ENCODE data around the gene OSBPL1A. TPM values are rescaled to one million over a fixed set of nuclear protein-coding genes. Genes with fewer than 3 reads are reported as not detected.

Gene OSBPL1A
- total and polyA plus RNA-seq, 10 of the 15 experiments (the other 5 are each of a cell fraction or from before 2014, with no cell fraction given): 0.02 to 0.83 (median 0.11) TPM; not detected in 6

DNA sequence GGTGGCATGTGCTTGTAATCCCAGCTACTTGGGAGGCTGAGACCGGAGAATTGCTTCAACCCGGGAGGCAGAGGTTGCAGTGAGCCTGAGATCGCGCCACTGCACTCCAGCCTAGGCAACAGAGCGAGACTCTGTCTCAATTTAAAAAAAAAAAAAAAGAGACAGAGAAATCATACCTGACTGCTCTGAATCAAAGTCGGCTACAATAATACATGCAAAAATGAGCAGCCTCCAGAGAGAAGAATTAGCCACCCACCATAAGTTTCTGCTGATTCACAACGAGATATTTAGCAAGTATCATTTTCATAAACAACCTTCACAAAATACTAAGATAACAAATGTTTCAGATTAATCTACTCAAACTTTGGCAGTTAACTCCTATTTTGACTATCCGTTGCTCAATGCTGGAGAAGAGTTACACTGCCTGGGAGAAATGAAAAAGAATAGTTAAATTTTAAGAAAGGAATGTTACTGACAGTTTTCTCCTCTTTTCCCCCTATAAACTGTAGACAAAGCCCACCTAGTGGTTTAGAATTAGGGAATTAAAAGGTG, 1.5 kb downstream of the OSBPL1A start:
- H4K20me1 ChIP-seq (ENCODE audit: control insufficient read depth, insufficient read depth): no peaks in the 10 kb centered on the region
- H3K36me3 ChIP-seq (ENCODE audit: control insufficient read depth in 2 of 2, insufficient read depth in 2 of 2, low read length in 1 of 2): no peaks in the 10 kb centered on the region
- no peaks in the 10 kb centered on the region for H3K9me3 ChIP-seq (replicated peaks; ENCODE audit: control insufficient read depth, insufficient read depth, low read length)
- whole genome bisulfite sequencing (ENCODE audit: insufficient coverage, insufficient replicate concordance, low lambda C conversion rate, missing lambda C conversion rate): 13% methylated on average over 8 of the region's 8 CpGs
- no peak for ATAC-seq
- H3K9ac ChIP-seq (ENCODE audit: control insufficient read depth, insufficient read depth, low read length): no peak overlapping the region
- ChIA-PET POLR2A (no interaction called here), SMC1A (ENCODE audit: uncharacterized antibody, unreplicated experiment) (interaction anchor here (0.6 kb wide), 1 partner anchor 214 kb away, joined by 3 read pairs; no protein-coding TSS in a partner anchor), RAD21 (ENCODE audit: unreplicated experiment) (no interaction called here), CTCF (interaction anchor here (1.5 kb wide), 1 partner anchor 93 kb away, joined by 3 read pairs; no protein-coding TSS in a partner anchor)
- peaks cover 6 to 13% of the 10 kb centered on the region in 2 experiments; a peak in 3 of 4 replicates for H3K27me3 ChIP-seq (replicated peaks in 1 of 2; ENCODE audit: control insufficient read depth in 2 of 2, insufficient read depth in 2 of 2, low read length in 1 of 2)
- no peak for DNase-seq (ENCODE audit: low read depth, low spot score)
- no peak overlapping the region for H3K4me2 ChIP-seq (ENCODE audit: control insufficient read depth, insufficient read depth)
- H3K4me1 ChIP-seq (ENCODE audit: control insufficient read depth, insufficient read depth, low read length): 0 out of 2 replicates have a peak, but pooled peaks cover 6% of the 10 kb centered on the region
- in situ Hi-C loops (cut with MboI): no loop called here
- no peaks in the 10 kb centered on the region for H3K79me2 ChIP-seq (ENCODE audit: control insufficient read depth, insufficient read depth, low read length)
- no peak overlapping the region for H3K27ac ChIP-seq (ENCODE audit: control insufficient read depth, insufficient read depth)
- no peak for FAIRE-seq
- no TSS peak for BruUV-seq (replicated peaks)
- H2AFZ ChIP-seq (ENCODE audit: control insufficient read depth, low read depth, low read length): no peak overlapping the region
- intact Hi-C loops (cut with micrococcal nuclease; ENCODE audit: unreplicated experiment): no loop called here
- H3K4me3 ChIP-seq: no peak overlapping the region
- TF ChIP-seq SMAD1 (IDR thresholded peaks at IDR 0.05; ENCODE audit: low read depth, partially characterized antibody) (no peak), CTCF (IDR thresholded peaks at IDR 0.05 in 2 of 3, conservative IDR thresholded peaks at IDR 0.05 in 1 of 3; ENCODE audit: control insufficient read depth in 2 of 3, extremely low read depth in 1 of 3, insufficient read depth in 1 of 3, low read depth in 3 of 3, low read length in 3 of 3) (no peak), NFYB (IDR thresholded peaks at IDR 0.05; ENCODE audit: insufficient read depth, low read depth, low read length) (no peak), EGR1 (IDR thresholded peaks at IDR 0.05; ENCODE audit: borderline replicate concordance in 1 of 2, low read depth in 2 of 2, low read length in 2 of 2) (no peak), MEF2A (IDR thresholded peaks at IDR 0.05; ENCODE audit: insufficient read depth, low read depth, low read length) (no peak), POLR2AphosphoS2 (IDR thresholded peaks at IDR 0.05; ENCODE audit: low read depth, low read length) (no peak), RBBP5 (conservative IDR thresholded peaks at IDR 0.05) (no peak), PKNOX1 (IDR thresholded peaks at IDR 0.05) (no peak), KLF5 (IDR thresholded peaks at IDR 0.05; ENCODE audit: partially characterized antibody) (no peak), NR2C1 (IDR thresholded peaks at IDR 0.05) (no peak), POU2F2 (IDR thresholded peaks at IDR 0.05; ENCODE audit: borderline replicate concordance, low read depth, low read length) (no peak), RCOR1 (conservative IDR thresholded peaks at IDR 0.05; ENCODE audit: low read depth, low read length) (no peak), FOXM1 (IDR thresholded peaks at IDR 0.05; ENCODE audit: low read depth, low read length) (no peak)
- TF ChIP-seq, protein P1, sequence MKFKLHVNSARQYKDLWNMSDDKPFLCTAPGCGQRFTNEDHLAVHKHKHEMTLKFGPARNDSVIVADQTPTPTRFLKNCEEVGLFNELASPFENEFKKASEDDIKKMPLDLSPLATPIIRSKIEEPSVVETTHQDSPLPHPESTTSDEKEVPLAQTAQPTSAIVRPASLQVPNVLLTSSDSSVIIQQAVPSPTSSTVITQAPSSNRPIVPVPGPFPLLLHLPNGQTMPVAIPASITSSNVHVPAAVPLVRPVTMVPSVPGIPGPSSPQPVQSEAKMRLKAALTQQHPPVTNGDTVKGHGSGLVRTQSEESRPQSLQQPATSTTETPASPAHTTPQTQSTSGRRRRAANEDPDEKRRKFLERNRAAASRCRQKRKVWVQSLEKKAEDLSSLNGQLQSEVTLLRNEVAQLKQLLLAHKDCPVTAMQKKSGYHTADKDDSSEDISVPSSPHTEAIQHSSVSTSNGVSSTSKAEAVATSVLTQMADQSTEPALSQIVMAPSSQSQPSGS (IDR thresholded peaks at IDR 0.05; ENCODE audit: low read length): no peak
- TF ChIP-seq, protein P2, sequence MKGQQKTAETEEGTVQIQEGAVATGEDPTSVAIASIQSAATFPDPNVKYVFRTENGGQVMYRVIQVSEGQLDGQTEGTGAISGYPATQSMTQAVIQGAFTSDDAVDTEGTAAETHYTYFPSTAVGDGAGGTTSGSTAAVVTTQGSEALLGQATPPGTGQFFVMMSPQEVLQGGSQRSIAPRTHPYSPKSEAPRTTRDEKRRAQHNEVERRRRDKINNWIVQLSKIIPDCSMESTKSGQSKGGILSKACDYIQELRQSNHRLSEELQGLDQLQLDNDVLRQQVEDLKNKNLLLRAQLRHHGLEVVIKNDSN (IDR thresholded peaks at IDR 0.05; ENCODE audit: borderline replicate concordance, extremely low read length, insufficient read depth, low read depth, low read length): no peak
